ENCODE results near the gene FAM50A. TPM values are rescaled to one million over a fixed set of nuclear protein-coding genes. Genes with fewer than 3 reads are reported as not detected.

The FAM50A gene
- total RNA-seq, 1 donor from 2014 or later, result 80.0 TPM

DNA sequence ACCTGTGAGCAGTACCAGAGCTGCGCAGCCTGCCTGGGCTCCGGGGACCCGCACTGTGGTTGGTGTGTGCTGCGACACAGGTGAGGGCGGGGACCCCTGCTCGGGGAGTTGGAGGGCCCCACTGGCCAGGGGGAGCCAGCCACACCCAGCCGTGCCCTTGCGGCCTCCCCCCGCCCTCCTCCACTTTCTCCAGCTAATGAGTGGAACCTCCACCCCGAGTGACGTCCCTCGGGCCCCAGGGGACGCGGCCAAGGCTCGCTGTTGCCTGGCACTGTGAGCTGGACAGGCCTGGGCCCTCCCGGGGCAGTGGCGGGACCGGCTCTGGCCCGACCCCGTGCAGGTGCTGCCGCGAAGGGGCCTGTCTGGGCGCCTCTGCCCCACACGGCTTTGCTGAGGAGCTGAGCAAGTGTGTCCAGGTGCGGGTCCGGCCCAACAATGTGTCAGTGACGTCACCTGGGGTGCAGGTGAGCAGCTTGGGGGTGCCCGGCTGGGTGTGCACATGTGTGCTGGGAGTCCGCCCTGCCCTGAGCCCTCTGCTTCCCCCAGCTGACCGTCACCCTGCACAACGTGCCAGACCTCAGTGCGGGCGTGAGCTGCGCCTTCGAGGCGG is 19.8 kb downstream of the FAM50A start:
- no peaks in the 10 kb centered on the region for H3K27me3 ChIP-seq (ENCODE audit: control insufficient read depth, insufficient read depth, low read length)
- H3K36me3 ChIP-seq (ENCODE audit: control insufficient read depth, insufficient read depth, low read length), result no peaks in the 10 kb centered on the region
- DNase-seq (ENCODE audit: low read depth), result no peak
- TF ChIP-seq, protein P1, sequence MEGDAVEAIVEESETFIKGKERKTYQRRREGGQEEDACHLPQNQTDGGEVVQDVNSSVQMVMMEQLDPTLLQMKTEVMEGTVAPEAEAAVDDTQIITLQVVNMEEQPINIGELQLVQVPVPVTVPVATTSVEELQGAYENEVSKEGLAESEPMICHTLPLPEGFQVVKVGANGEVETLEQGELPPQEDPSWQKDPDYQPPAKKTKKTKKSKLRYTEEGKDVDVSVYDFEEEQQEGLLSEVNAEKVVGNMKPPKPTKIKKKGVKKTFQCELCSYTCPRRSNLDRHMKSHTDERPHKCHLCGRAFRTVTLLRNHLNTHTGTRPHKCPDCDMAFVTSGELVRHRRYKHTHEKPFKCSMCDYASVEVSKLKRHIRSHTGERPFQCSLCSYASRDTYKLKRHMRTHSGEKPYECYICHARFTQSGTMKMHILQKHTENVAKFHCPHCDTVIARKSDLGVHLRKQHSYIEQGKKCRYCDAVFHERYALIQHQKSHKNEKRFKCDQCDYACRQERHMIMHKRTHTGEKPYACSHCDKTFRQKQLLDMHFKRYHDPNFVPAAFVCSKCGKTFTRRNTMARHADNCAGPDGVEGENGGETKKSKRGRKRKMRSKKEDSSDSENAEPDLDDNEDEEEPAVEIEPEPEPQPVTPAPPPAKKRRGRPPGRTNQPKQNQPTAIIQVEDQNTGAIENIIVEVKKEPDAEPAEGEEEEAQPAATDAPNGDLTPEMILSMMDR (IDR thresholded peaks at IDR 0.05; ENCODE audit: insufficient read depth, low read length, poor library complexity, severe bottlenecking), result no peak
- no peak overlapping the region for H3K4me3 ChIP-seq (ENCODE audit: low read depth, low read length)

DNA sequence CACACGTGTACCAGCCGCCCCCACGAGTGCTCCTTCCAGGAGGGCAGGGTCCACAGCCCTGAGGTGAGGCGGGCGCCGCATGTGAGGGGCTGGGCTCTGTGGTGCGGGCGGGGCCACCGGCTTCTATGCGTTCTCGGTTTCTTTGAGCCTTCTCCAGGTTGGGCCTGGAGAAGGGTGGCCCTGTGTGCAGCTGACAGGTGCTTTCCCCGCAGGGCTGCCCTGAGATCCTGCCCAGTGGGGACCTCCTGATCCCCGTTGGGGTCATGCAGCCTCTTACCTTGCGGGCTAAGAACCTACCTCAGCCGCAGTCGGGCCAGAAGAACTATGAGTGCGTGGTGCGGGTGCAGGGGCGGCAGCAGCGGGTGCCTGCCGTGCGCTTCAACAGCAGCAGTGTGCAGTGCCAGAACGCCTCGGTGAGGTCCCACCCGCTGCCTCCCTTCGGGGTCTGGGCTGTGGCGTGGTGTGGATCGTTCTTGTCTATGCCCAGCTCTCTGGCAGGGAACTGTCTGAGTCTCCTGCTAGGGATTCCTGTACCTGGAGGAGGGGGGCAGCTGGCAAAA is 20.9 kb downstream of the FAM50A start:
- no peaks in the 10 kb centered on the region for H3K36me3 ChIP-seq (ENCODE audit: control insufficient read depth, insufficient read depth, low read length)
- TF ChIP-seq, protein P1 (IDR thresholded peaks at IDR 0.05; ENCODE audit: insufficient read depth, low read length, poor library complexity, severe bottlenecking), result no peak
- H3K27me3 ChIP-seq (ENCODE audit: control insufficient read depth, insufficient read depth, low read length), result no peaks in the 10 kb centered on the region
- H3K4me3 ChIP-seq (ENCODE audit: low read depth, low read length), result no peak overlapping the region
- no peak for DNase-seq (ENCODE audit: low read depth)

DNA sequence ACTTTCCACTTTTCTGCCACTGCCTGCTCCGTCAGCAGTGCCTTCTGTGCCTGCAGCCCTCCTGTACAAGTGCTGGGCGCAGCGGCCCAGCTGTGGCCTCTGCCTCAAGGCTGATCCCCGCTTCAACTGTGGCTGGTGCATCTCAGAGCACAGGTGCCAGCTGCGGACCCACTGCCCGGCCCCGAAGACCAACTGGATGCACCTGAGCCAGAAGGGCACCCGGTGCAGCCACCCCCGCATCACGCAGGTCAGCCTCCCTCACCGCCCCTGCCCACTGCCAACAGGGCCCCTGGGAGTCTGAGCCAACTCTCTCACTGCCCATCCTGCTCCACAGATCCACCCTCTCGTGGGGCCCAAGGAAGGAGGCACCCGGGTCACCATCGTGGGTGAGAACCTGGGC is 21.7 kb downstream of the FAM50A start:
- no peak for DNase-seq (ENCODE audit: low read depth)
- Histone ChIP-seq H3K27me3 (ENCODE audit: control insufficient read depth, insufficient read depth, low read length) (no peaks in the 10 kb centered on the region), H3K4me3 (ENCODE audit: low read depth, low read length) (no peak overlapping the region), H3K36me3 (ENCODE audit: control insufficient read depth, insufficient read depth, low read length) (no peaks in the 10 kb centered on the region)
- TF ChIP-seq, protein P1 (IDR thresholded peaks at IDR 0.05; ENCODE audit: insufficient read depth, low read length, poor library complexity, severe bottlenecking), result no peak

DNA sequence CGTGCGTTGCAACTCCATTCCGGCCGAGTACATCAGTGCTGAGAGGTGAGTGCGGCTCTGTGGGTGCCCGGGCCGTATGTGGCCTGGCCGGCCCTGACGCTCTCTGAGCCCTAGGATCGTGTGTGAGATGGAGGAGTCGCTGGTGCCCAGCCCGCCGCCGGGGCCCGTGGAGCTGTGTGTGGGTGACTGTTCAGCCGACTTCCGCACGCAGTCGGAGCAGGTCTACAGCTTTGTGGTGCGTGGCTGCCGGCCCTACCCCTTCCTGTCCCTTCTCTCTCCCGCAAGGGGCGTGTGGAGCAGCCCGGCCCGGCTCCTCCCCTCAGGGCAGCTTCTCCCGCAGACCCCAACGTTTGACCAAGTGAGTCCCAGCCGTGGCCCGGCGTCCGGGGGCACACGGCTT is 22.1 kb downstream of the FAM50A start:
- DNase-seq (ENCODE audit: low read depth), result no peak
- Histone ChIP-seq H3K27me3 (ENCODE audit: control insufficient read depth, insufficient read depth, low read length) (no peaks in the 10 kb centered on the region), H3K36me3 (ENCODE audit: control insufficient read depth, insufficient read depth, low read length) (no peaks in the 10 kb centered on the region), H3K4me3 (ENCODE audit: low read depth, low read length) (no peak overlapping the region)
- TF ChIP-seq, protein P1 (IDR thresholded peaks at IDR 0.05; ENCODE audit: insufficient read depth, low read length, poor library complexity, severe bottlenecking), result no peak

DNA sequence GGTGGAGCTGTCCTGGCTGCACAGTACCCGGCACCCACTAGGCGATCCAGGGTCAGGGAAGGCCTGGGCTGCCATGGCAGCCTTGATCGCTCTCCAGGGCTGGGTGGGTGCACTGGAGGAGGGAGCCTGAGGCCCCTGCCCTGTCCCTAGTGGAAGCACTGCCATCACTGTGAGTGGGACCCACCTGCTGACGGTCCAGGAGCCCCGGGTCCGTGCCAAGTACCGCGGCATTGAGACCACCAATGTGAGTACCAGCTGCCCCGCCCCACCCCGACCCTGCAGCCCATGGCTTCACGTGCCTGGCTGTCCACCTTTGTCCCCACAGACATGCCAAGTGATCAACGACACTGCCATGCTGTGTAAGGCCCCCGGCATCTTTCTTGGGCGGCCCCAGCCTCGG is 23.0 kb downstream of the FAM50A start:
- no peaks in the 10 kb centered on the region for H3K36me3 ChIP-seq (ENCODE audit: control insufficient read depth, insufficient read depth, low read length)
- TF ChIP-seq, protein P1 (IDR thresholded peaks at IDR 0.05; ENCODE audit: insufficient read depth, low read length, poor library complexity, severe bottlenecking), result no peak

DNA sequence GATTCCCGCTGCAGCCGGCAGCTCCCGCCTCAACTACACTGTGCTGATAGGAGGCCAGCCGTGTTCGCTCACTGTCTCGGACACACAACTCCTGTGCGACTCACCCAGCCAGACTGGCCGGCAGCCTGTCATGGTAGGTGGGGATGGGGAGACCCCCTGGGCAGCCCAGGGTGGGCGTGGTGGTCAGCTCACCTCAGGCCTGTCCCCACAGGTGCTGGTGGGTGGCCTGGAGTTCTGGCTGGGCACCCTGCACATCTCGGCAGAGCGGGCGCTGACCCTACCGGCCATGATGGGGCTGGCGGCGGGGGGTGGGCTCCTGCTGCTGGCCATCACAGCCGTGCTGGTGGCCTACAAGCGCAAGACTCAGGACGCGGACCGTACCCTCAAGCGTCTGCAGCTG is 23.6 kb downstream of the FAM50A start:
- TF ChIP-seq, protein P1 (IDR thresholded peaks at IDR 0.05; ENCODE audit: insufficient read depth, low read length, poor library complexity, severe bottlenecking), result no peak
- Histone ChIP-seq H3K36me3 (ENCODE audit: control insufficient read depth, insufficient read depth, low read length) (no peaks in the 10 kb centered on the region), H3K27me3 (ENCODE audit: control insufficient read depth, insufficient read depth, low read length) (no peaks in the 10 kb centered on the region), H3K4me3 (ENCODE audit: low read depth, low read length) (no peak overlapping the region)
- DNase-seq (ENCODE audit: low read depth), result no peak

More for the DNA sequence above, 23.0 kb downstream of the FAM50A start:
- Histone ChIP-seq H3K4me3 (ENCODE audit: low read depth, low read length) (no peak overlapping the region), H3K27me3 (ENCODE audit: control insufficient read depth, insufficient read depth, low read length) (no peaks in the 10 kb centered on the region)
- no peak for DNase-seq (ENCODE audit: low read depth)

Measured in kidney epithelial cell (primary cell).